Measurements from ENCODE around the gene ARL6IP5. TPM values are rescaled to one million over a fixed set of nuclear protein-coding genes. Genes with fewer than 3 reads are reported as not detected.

ARL6IP5 gene
- total and polyA plus RNA-seq, 2 of the 13 experiments (the other 11 are each of a cell fraction or from before 2014, with no cell fraction given), result 23.7 to 29.6 TPM

GRCh38 chr3:69051756-69052471, 32.8 kb upstream of the ARL6IP5 start, which contains the start of gene TMF1 (continued):
- TF ChIP-seq ZNF749 (CRISPR knock-in tag; IDR thresholded peaks at IDR 0.05; ENCODE audit: borderline replicate concordance) (no peak; the same call in 1 of the 2 replicates), THYN1 (CRISPR knock-in tag; IDR thresholded peaks at IDR 0.05; ENCODE audit: borderline replicate concordance, low read depth) (no peak; the same call in 1 of the 2 replicates), RFX5 (IDR thresholded peaks at IDR 0.05; ENCODE audit: low read depth, low read length) (peak; percentile 75; the same call in 1 of the 2 replicates), TEAD3 (CRISPR knock-in tag; optimal IDR thresholded peaks at IDR 0.05; ENCODE audit: borderline replicate concordance) (peak; percentile 99), CBX1 (IDR thresholded peaks at IDR 0.05; ENCODE audit: low read depth) (peak; percentile 60), SETDB1 (CRISPR knock-in tag; IDR thresholded peaks at IDR 0.05; ENCODE audit: borderline replicate concordance) (no peak), LCORL (IDR thresholded peaks at IDR 0.05) (no peak), LCORL (CRISPR knock-in tag; IDR thresholded peaks at IDR 0.05) (peak; percentile 30; the same call in 1 of the 2 replicates), DMTF1 (CRISPR knock-in tag; IDR thresholded peaks at IDR 0.05) (no peak), ZNF367 (CRISPR knock-in tag; IDR thresholded peaks at IDR 0.05; ENCODE audit: borderline replicate concordance) (no peak), IKZF5 (CRISPR knock-in tag; IDR thresholded peaks at IDR 0.05) (peak; percentile 63; the same call in 1 of the 2 replicates), MAFK (conservative IDR thresholded peaks at IDR 0.05 in 1 of 2, IDR thresholded peaks at IDR 0.05 in 1 of 2; ENCODE audit: low read length in 2 of 2) (0 out of 4 replicates have a peak, but pooled peaks of 1 of the 2 experiments have one; percentile 12), RAD21 (CRISPR knock-in tag; IDR thresholded peaks at IDR 0.05) (0 out of 2 replicates have a peak, but pooled peaks have one; percentile 7), ZNF703 (CRISPR knock-in tag; IDR thresholded peaks at IDR 0.05; ENCODE audit: borderline replicate concordance) (no peak), ZNF7 (CRISPR knock-in tag; IDR thresholded peaks at IDR 0.05) (no peak), MLLT10 (CRISPR knock-in tag; IDR thresholded peaks at IDR 0.05) (no peak), ZNF30 (CRISPR knock-in tag; IDR thresholded peaks at IDR 0.05) (no peak), ZNF709 (CRISPR knock-in tag; IDR thresholded peaks at IDR 0.05) (peak; percentile 44; the same call in 1 of the 2 replicates), FOXJ3 (CRISPR knock-in tag; IDR thresholded peaks at IDR 0.05; ENCODE audit: borderline replicate concordance) (no peak), ZFYVE20 (CRISPR knock-in tag; IDR thresholded peaks at IDR 0.05; ENCODE audit: borderline replicate concordance, low read depth) (0 out of 2 replicates have a peak, but pooled peaks have one; percentile 10), ZNF280D (CRISPR knock-in tag; IDR thresholded peaks at IDR 0.05) (peak; percentile 18; the same call in 1 of the 2 replicates), ZNF780A (CRISPR knock-in tag; IDR thresholded peaks at IDR 0.05) (no peak)

Data from HepG2 (cell line).